Measurements from ENCODE around the gene JPH3.

DNA sequence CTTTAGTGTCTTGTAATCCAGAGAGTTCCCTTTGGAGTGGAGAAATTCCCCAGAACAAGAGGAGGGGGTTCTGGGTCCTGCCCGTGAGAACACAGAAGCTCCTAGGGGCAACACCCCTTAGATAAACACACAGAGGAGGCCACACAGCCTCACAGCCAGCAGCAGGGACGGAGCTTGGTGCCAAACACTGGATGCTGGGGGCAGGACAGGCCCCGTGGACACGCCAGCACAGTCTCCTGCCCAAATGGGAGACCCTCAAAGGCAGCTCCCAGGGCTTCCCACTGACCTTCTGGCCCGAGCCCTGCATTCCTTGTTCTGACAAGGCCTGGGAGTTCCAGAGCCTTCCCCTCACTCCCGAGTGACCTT, 31.8 kb upstream of the JPH3 start:
- TF ChIP-seq, protein P1, sequence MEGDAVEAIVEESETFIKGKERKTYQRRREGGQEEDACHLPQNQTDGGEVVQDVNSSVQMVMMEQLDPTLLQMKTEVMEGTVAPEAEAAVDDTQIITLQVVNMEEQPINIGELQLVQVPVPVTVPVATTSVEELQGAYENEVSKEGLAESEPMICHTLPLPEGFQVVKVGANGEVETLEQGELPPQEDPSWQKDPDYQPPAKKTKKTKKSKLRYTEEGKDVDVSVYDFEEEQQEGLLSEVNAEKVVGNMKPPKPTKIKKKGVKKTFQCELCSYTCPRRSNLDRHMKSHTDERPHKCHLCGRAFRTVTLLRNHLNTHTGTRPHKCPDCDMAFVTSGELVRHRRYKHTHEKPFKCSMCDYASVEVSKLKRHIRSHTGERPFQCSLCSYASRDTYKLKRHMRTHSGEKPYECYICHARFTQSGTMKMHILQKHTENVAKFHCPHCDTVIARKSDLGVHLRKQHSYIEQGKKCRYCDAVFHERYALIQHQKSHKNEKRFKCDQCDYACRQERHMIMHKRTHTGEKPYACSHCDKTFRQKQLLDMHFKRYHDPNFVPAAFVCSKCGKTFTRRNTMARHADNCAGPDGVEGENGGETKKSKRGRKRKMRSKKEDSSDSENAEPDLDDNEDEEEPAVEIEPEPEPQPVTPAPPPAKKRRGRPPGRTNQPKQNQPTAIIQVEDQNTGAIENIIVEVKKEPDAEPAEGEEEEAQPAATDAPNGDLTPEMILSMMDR (IDR thresholded peaks at IDR 0.05 in 8 of 11, conservative IDR thresholded peaks at IDR 0.05 in 3 of 11): no peak
- TF ChIP-seq POLR2A (IDR thresholded peaks at IDR 0.05) (no peak), POLR2AphosphoS5 (IDR thresholded peaks at IDR 0.05) (no peak)
